Spleen (tissue), 11 donors: ENCODE measurements around the gene SCN4A. TPM values are rescaled to one million over a fixed set of nuclear protein-coding genes. Genes with fewer than 3 reads are reported as not detected.
A peak's percentile ranks its signal among the peaks of the same experiment; 100 is the strongest.

Experiments
- DNase-seq: peaks from one replicate; pipeline ENCODE4 v3.0.0-alpha.2; 2020
- H3K27ac ChIP-seq, 8 donors: fragments of 200-600 bp; sonication (generic) in 7 of 8; 1 replicate in 4 of 8; 2 replicates in 4 of 8; pipeline versions ENCODE4 v1.5.0 to v1.8.0; 2016 to 2021; ENCODE audit warnings: inconsistent platforms in 4 of 8, mild to moderate bottlenecking in 4 of 8, moderate library complexity in 1 of 8
- H3K27me3 ChIP-seq, 7 donors: fragments of 200-600 bp; sonication (generic) in 6 of 7; replicated peaks in 1 of 7; 1 replicate in 4 of 7; 2 replicates in 3 of 7; pipeline versions ENCODE4 v1.5.0 to v1.8.0; 2016 to 2021; ENCODE audit warnings: inconsistent platforms in 3 of 7, mild to moderate bottlenecking in 1 of 7
- H3K36me3 ChIP-seq, 6 donors: fragments of 200-600 bp; sonication (generic) in 5 of 6; 1 replicate in 4 of 6; 2 replicates in 2 of 6; pipeline versions ENCODE4 v1.5.0 to v1.8.0; 2016 to 2021; ENCODE audit warnings: inconsistent platforms in 2 of 6
- H3K4me1 ChIP-seq, 6 donors: fragments of 200-600 bp; sonication (generic) in 5 of 6; 1 replicate in 3 of 6; 2 replicates in 3 of 6; pipeline versions ENCODE4 v1.5.0 to v1.8.0; 2016 to 2021; ENCODE audit warnings: inconsistent platforms in 3 of 6
- H3K4me3 ChIP-seq, 8 donors: fragments of 200-600 bp; sonication (generic) in 7 of 8; 1 replicate in 4 of 8; 2 replicates in 4 of 8; pipeline versions ENCODE4 v1.5.0 to v1.8.0; 2016 to 2021; ENCODE audit warnings: inconsistent platforms in 4 of 8, mild to moderate bottlenecking in 4 of 8, moderate library complexity in 2 of 8
- H3K9me3 ChIP-seq, 8 donors: fragments of 200-600 bp; sonication (generic) in 7 of 8; 1 replicate in 4 of 8; 2 replicates in 4 of 8; pipeline versions ENCODE4 v1.5.0 to v1.8.0; 2016 to 2021; ENCODE audit warnings: inconsistent platforms in 4 of 8
- CTCF ChIP-seq, 11 experiments: fragments of 200-600 bp in 7 of 11; fragments of 450-650 bp in 4 of 11; sonication (generic) in 4 of 11; IDR thresholded peaks in 8 of 11; conservative IDR thresholded peaks in 3 of 11; 1 replicate in 7 of 11; 2 replicates in 4 of 11; pipeline versions ENCODE4 v1.4.0 to v1.8.0; 2016 to 2021; ENCODE audit warnings: antibody characterized with exemption in 11 of 11, inconsistent platforms in 4 of 11, mild to moderate bottlenecking in 1 of 11
- POLR2A ChIP-seq, 3 donors: fragments of 450-650 bp; IDR thresholded peaks; one replicate each; pipeline ENCODE4 v1.5.1; 2017; ENCODE audit warnings: antibody characterized with exemption in 3 of 3, mild to moderate bottlenecking in 1 of 3
- POLR2AphosphoS5 ChIP-seq, 3 donors: sonication (generic); formaldehyde crosslinking; IDR thresholded peaks; one replicate each; pipeline ENCODE4 v1.5.1; 2017; ENCODE audit warnings: antibody characterized with exemption in 3 of 3
- WGBS, 5 donors: extraction: QIAGEN DNeasy Blood & Tissue Kit in 3 of 5; methylation state at CpG; one replicate each; pipeline versions ENCODE4 v1.1.5 to v1.1.7; 2013 to 2018; 5-methylcytosine and 5-hydroxymethylcytosine counted together
- intact Hi-C: fragments of 100-400 bp; cut with DNase I; formaldehyde crosslinking; loops from one replicate; pipeline ENCODE4 v1.15.0; 2023; ENCODE audit warnings: low total_unique reads
- polyA plus RNA-seq, 3 donors: library from polyadenylated mRNA; stranded (reverse); fragments of 200-250 nt; gene quantifications; one replicate each; pipeline ENCODE4 v1.2.1, GENCODE V29; 2013
- total RNA-seq, 7 donors: library from RNA; depleted of rRNA in 3 of 7; stranded (reverse); fragments of >200 nt in 3 of 7; fragmentation: NEBNext Ultra II Directional in 4 of 7; extraction: Animal tissue kit (Norgen Biotek cat#: 25700) in 4 of 7; gene quantifications; one replicate each; pipeline versions ENCODE4 v1.1.0 to v1.2.1, GENCODE V29; 2016 to 2021
- donor health status: healthy with polysubstance abuse.
- donor health status: DM: no; HTN: no; CAD: no; lungs with moderate emphysema.
- donor health status: DM: no; HTN: no; CAD: no.
- donor health status: Bipolar disorder and iron deficiency.
- donor health status: healthy.
- donor health status: DM: no; HTN: no; CAD: no.
- donor health status: DM: yes; HTN: yes; CAD: no.

Gene SCN4A
- total and polyA plus RNA-seq, 10 donors = 0.14 to 4.0 (median 0.86) TPM

DNA sequence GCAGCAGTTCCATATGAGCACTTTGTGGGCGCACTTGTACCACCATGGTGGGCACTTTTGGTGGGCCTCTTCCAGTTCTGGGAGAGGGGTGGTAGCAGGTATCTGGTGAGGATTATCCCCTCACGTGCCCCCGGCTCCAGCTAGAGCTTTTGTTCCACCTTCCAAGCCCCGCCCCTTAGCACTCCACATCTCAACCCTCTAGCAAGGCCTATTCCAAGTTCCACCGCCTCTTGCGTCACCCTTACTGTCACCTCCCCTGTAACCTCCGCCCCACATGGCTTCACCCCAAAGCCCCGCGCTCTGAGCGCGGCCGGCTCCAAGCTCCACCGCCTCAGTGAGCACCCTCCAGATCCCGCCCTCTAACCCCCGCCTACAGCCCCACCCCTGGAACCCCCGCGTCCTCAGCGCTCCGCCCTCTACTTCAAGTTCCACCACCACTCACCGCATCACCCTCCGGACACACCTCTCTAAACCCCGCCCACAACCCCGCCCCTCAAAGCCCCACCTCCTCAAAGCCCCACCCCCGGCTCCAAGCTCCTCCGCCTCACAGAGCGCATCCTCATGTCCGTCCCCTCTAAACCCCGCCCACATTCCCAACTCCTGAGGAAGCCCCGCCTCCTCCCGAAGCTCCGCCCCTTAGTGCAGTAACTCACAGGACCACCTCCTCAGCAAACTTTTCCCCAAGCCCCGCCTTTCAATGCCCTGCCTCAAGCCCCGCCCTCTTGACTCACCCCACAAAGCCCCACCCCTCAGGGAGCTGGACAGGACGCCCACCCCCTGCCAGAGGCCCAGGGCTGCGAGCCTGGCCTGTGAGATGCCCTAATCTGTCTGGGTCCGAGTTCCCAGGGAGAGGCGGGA is 11.1 kb downstream of the SCN4A start:
- Histone ChIP-seq H3K36me3 (no peaks in the 10 kb centered on the region), H3K27me3 (no peaks in the 10 kb centered on the region), H3K9me3 (no peaks in the 10 kb centered on the region), H3K4me3 (peak overlapping the region in 2 of 8 donors; percentile 10 to 42), H3K27ac (peak overlapping the region in 5 of 8 donors; percentile 77 to 92 (median 83)), H3K4me1 (peaks cover 8 to 49% (median 24%) of the 10 kb centered on the region in 6 donors)
- no peak for DNase-seq
- no peak for TF ChIP-seq POLR2AphosphoS5 (IDR thresholded peaks at IDR 0.05)
- no peak for TF ChIP-seq CTCF (IDR thresholded peaks at IDR 0.05 in 8 of 11, conservative IDR thresholded peaks at IDR 0.05 in 3 of 11)
- no peak for TF ChIP-seq POLR2A (IDR thresholded peaks at IDR 0.05)
- WGBS, 5 donors = 26 to 36% (median 31%) methylated on average over 33 to 37 of the region's 37 CpGs
- intact Hi-C loops = no loop called here

DNA sequence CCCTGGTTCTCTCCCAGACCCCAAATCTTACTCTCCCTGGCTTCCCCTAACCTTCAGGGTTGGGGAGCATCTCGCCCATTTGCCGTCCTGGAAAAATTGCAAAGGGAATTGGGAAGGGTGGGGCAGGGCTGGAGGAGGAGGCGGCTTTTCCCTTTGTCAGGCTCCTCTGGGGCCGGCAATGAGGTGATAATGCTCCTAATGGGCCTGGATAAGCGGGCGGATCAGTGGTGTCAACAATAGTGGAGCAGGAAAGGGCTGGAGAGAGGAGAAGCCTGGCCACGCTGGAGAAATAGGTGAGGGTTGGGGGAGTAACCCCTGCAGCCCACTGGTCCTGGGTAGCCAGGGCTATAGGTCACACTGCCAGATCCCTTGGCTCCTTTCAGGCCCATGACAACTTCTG is 12.3 kb downstream of the SCN4A start:
- H3K4me1 ChIP-seq = peaks cover 8 to 50% (median 22%) of the 10 kb centered on the region in 6 donors
- DNase-seq = no peak
- intact Hi-C loops = no loop called here
- H3K9me3 ChIP-seq = no peaks in the 10 kb centered on the region
- 70 to 88% (median 85%) methylated on average over 7 of the region's 7 CpGs for WGBS, 5 donors
- H3K4me3 ChIP-seq = no peak overlapping the region
- TF ChIP-seq POLR2AphosphoS5 (IDR thresholded peaks at IDR 0.05) (no peak), CTCF (IDR thresholded peaks at IDR 0.05 in 8 of 11, conservative IDR thresholded peaks at IDR 0.05 in 3 of 11) (no peak), POLR2A (IDR thresholded peaks at IDR 0.05) (no peak)
- H3K27me3 ChIP-seq = no peaks in the 10 kb centered on the region
- H3K27ac ChIP-seq = no peak overlapping the region
- no peaks in the 10 kb centered on the region for H3K36me3 ChIP-seq

DNA sequence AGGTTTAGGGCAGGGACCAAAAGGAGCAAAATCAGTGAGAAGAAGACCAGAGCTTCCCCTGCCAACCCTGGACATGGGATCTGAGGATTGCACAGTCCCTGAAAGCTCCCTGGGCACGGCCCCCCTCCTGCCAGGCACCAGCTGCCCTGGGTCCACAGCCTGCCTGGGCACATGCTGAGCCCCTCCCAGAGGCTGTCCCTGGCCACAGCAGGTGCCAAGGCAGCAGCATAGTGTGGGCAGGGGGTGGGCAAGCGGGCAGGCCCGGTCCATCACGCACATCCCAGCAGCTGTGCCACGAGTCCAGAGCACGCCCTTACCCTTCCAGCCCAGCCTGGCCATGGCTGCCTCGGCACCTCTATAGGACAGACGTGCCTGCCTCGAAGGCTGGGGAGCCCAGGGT is 12.7 kb downstream of the SCN4A start:
- Histone ChIP-seq H3K27me3 (no peaks in the 10 kb centered on the region), H3K36me3 (no peaks in the 10 kb centered on the region), H3K4me1 (peaks cover 8 to 54% (median 23%) of the 10 kb centered on the region in 6 donors), H3K9me3 (no peaks in the 10 kb centered on the region), H3K27ac (no peak overlapping the region), H3K4me3 (no peak overlapping the region)
- no peak for DNase-seq
- intact Hi-C loops = no loop called here
- 83 to 94% (median 88%) methylated on average over 4 to 9 of the region's 9 CpGs for WGBS, 5 donors
- TF ChIP-seq POLR2A (IDR thresholded peaks at IDR 0.05) (no peak), CTCF (IDR thresholded peaks at IDR 0.05 in 8 of 11, conservative IDR thresholded peaks at IDR 0.05 in 3 of 11) (no peak), POLR2AphosphoS5 (IDR thresholded peaks at IDR 0.05) (no peak)

- Histone ChIP-seq H3K4me3 (no peak overlapping the region), H3K27ac (no peak overlapping the region), H3K27me3 (no peaks in the 10 kb centered on the region), H3K36me3 (no peaks in the 10 kb centered on the region), H3K4me1 (peaks cover 8 to 51% (median 27%) of the 10 kb centered on the region in 6 donors), H3K9me3 (no peaks in the 10 kb centered on the region)
- intact Hi-C loops = no loop called here
- 89 to 96% (median 94%) methylated on average over 5 of the region's 5 CpGs for WGBS, 5 donors
- DNase-seq = no peak
- TF ChIP-seq CTCF (IDR thresholded peaks at IDR 0.05 in 8 of 11, conservative IDR thresholded peaks at IDR 0.05 in 3 of 11) (no peak), POLR2AphosphoS5 (IDR thresholded peaks at IDR 0.05) (no peak), POLR2A (IDR thresholded peaks at IDR 0.05) (no peak)
These were observed 16.3 kb downstream of the SCN4A start for GRCh38 chr17:63956296-63956920.
